GM21737 (cell line): ENCODE measurements around the gene VASH2.
"Not testable (repeated sequence)": the region's sequence is repeated elsewhere in the genome, so short reads cannot be mapped to it uniquely, and the experiment has no call there.

Experiments
- ATAC-seq: cut with Tn5 transposase; IDR thresholded peaks from one replicate; pipeline ENCODE4 v1.9.1; 2021; ENCODE audit warnings: mild to moderate bottlenecking, moderate library complexity; ENCODE audit not compliant: unreplicated experiment

The VASH2 gene

GRCh38 chr1:212950243-212951125 is at the start of gene VASH2:
TSS of gene VASH2 (plus strand) at chr1:212950541. CDS start at chr1:212951543, 1,002 bp downstream.
- peak; percentile 97 for ATAC-seq

GRCh38 chr1:212901290-212901689 is 49.1 kb upstream of the VASH2 start:
- no peak for ATAC-seq

GRCh38 chr1:212902054-212902453 is 48.3 kb upstream of the VASH2 start:
- ATAC-seq = no peak

- ATAC-seq = no peak
Observed at GRCh38 chr1:212903664-212904063, 46.7 kb upstream of the VASH2 start.

GRCh38 chr1:212908071-212908470 is 42.3 kb upstream of the VASH2 start:
- not testable (repeated sequence) for ATAC-seq

- ATAC-seq = no peak
Observed at GRCh38 chr1:212908971-212909370, 41.4 kb upstream of the VASH2 start.

- ATAC-seq = no peak
Observed at GRCh38 chr1:212909652-212910063, 40.7 kb upstream of the VASH2 start.

- ATAC-seq = not testable (repeated sequence)
Observed at GRCh38 chr1:212910213-212910612, 40.1 kb upstream of the VASH2 start.

GRCh38 chr1:212913638-212914037 is 36.7 kb upstream of the VASH2 start:
- ATAC-seq = not testable (repeated sequence)

GRCh38 chr1:212914110-212914509 is 36.2 kb upstream of the VASH2 start:
- not testable (repeated sequence) for ATAC-seq

- no peak for ATAC-seq
Observed at GRCh38 chr1:212914789-212915188, 35.6 kb upstream of the VASH2 start.

GRCh38 chr1:212915245-212916091 is 34.9 kb upstream of the VASH2 start:
- ATAC-seq = no peak

GRCh38 chr1:212916481-212917133 is 33.7 kb upstream of the VASH2 start:
- no peak for ATAC-seq

- ATAC-seq = no peak
Observed at GRCh38 chr1:212917134-212917485, 33.2 kb upstream of the VASH2 start.

GRCh38 chr1:212917858-212918257 is 32.5 kb upstream of the VASH2 start:
- ATAC-seq = no peak

GRCh38 chr1:212918824-212919223 is 31.5 kb upstream of the VASH2 start:
- no peak for ATAC-seq

GRCh38 chr1:212920246-212920645 is 30.1 kb upstream of the VASH2 start:
- ATAC-seq = no peak

GRCh38 chr1:212920896-212921295 is 29.4 kb upstream of the VASH2 start:
- no peak for ATAC-seq

- no peak for ATAC-seq
Observed at GRCh38 chr1:212922016-212922415, 28.3 kb upstream of the VASH2 start.

GRCh38 chr1:212926372-212926771 is 24.0 kb upstream of the VASH2 start:
- ATAC-seq = no peak
